Stimulated activated CD8-positive, alpha-beta memory T cell treated with anti-CD3 and anti-CD28 coated beads, Interleukin-15, amount 100 ng/mL, for 24 hours (primary cell): ENCODE results near the gene EEF2K.

Source experiments
- DNase-seq: peaks from one replicate; pipeline ENCODE4 v3.0.0-alpha.2; 2020; ENCODE audit warnings: low read depth

Gene EEF2K

DNA sequence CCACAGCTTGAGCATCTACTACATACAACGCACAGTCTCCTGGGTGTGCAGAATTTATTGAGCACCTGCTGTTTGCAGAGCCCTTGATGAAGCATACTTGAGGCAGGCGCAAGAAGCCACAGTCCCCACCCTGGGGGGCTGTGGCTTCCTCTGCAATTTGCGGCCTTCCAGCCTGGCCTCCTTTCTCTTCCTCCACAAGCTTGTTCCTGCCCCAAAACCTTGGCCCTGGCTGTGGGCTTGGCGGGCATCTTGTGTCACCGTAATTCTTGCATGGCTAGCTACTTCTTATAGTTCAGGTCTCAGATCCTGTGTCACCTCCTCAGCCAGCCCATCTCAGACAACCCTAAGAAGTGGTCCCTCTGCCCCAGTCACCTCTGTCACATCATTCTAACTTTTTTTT, 47.2 kb downstream of the EEF2K start:
- no peak for DNase-seq

DNA sequence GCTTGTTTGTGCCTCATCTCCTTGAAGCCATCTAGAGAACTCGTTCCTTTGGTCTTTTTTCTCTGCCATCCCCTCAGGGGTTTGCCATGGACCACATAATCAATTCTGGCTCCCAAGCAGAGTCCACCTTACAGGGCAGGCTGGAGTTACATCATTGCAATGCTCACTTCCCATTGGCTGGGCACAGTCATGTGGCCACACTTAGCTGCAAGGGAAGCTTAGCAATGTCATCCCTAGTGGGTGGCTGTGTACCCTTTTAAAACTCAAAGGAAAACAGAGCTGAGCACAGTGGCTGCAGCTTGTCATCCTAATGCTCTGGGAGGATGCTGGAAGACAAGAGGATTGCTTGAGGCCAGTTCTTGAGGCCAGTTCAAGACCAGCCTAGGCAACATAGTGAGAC, 49.3 kb downstream of the EEF2K start:
- no peak for DNase-seq

- DNase-seq: no peak
Observed at GRCh38 chr16:22257440-22257839, 51.4 kb downstream of the EEF2K start.

GRCh38 chr16:22260490-22260889, 54.4 kb downstream of the EEF2K start:
- no peak for DNase-seq

GRCh38 chr16:22262460-22262859, 56.4 kb downstream of the EEF2K start:
- no peak for DNase-seq

DNA sequence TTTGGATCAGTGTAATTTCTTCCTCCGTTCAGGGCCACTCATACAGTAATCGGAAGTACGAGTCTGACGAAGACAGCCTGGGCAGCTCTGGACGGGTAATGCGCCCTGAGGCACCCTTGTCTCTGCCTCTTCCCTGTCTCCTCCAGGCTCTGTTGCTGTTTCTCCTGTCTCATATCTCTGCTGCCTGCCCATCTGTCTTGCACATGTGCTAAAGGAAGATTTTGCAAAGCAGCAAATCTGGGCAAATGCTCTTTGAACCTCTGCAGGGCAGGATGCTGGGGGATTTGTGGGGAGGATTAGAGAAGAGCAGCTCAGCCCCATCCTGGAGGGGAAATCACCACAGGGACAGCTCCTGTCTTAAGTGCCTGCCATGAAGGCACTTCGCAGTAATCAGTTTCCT, 58.7 kb downstream of the EEF2K start:
- DNase-seq: no peak

DNA sequence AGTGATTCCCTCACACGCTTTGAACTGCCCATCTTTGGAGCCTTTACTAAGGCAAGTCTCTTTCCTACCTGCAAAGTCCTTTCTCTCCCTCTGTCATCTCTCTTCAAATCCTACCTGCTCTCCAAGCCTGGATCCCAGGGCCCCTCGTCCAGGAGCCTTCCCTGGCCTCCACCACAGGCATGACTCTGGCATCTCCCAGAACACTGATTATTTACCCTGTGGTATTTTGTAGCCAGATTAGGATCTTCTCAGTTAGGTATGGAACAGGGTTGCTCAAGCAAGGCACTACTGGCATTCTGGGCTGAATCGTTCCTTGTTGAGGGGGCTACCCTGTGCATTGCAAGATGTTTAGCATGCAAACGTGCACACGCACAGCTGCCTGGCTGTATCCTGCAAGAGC, 59.3 kb downstream of the EEF2K start:
- DNase-seq: no peak

GRCh38 chr16:22266546-22266945, 60.5 kb downstream of the EEF2K start:
- no peak for DNase-seq

GRCh38 chr16:22267764-22268163, 61.7 kb downstream of the EEF2K start:
- DNase-seq: no peak

DNA sequence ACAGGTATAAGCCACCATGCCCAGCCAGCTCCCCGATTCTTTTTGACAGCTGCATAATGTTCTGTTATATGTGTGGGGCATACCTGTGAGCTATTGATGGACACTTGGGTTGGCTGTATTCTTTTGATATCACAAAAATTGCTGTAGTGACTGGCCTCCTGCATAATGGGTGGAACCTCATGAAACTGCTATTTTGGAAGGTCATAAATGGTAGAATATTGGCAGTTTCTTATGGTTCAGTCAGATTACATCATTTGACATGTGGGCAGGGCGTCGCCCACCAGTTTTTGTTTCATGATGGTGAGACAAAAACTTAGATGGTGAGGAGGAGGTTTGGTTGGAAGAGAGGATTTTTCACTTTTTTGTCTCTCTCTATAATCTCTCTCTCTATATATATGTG, 64.4 kb downstream of the EEF2K start:
- DNase-seq: no peak

- DNase-seq: no peak
Observed at GRCh38 chr16:22272870-22273650, 67.0 kb downstream of the EEF2K start.

DNA sequence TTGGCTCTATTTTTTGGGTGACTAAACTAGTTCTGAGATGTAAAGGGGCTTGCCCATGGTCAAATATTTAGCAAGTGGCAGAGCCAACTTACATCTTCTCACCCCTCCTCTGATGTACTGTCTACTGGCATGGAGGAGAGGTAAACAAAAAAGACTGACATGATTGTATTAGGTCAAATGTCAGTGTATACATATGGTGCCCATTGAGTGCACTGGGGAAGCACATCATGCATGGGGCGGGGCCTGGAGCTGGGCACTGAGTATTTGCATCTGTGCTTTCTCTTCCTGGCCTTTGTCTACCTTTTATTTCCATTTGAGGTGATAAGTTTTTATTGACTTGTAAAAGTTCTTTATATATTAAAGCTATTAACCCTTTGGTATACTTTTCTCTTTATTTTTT, 68.8 kb downstream of the EEF2K start:
- no peak for DNase-seq

DNA sequence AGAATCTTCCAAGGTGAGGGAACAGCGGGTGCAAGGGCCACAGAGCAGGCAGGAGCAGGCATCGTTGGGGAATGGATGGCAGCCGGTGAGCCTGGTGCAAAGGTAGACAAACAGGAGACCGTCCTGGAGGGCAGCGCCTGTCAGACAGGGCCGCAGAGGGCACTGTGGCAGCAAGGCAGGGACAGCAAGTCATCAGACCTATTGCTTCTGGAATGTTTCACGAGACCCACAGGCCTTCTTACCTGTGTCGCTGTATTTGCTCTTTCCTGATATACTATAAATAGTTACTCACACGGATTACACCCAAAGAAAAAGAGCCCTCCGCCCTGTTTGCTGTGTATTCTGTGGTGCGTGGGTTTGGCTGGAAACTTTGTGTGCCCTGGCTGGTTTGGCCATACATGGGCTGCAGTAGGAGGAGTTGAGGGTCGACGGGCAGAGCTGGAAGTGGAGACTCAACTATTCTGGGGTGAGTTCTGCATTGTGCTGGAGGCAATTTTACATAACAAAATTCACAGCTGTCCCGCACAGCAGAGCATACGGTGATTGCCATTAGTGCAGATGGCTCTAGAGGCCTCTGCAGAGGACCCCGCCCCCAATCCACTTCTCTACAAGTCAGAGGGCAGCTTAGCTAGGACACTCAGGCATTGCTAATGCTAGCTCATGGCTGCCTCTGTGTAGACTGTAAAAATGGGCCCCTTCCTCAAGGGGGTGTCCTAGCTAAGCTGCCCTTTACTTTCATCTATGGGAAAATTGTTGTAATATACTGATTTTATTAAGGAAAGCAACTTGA, 72.6 kb downstream of the EEF2K start:
- no peak for DNase-seq

DNA sequence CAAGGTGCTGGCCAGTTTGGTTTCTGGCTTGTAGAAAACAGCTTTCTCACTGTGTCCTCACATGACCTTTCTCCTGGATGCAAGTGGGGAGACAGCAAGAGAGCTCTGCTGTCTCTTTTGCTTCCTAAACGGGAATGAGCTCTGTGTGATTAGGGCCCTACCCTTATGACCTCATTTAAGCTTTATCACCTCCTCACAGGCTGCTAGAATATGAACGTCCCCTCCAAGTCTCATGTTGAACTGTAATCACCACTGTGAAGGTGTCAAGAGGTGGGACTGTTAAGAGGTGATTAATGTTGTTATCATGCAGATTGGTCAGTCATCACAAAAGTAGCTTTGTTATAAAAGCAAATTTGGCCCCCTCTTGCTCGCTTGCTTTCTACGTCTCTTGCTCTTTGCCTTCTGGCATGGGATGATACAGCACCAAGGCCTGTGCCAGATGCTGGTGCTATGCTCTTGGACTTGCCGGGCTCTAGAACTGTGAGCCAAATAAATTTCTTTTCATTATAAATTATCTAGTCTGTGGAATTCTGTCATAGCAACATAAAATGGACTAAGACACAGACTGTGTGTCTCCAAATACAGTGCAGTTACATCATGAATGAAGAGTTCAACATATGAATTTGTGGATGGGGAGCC, 76.3 kb downstream of the EEF2K start:
- DNase-seq: no peak

GRCh38 chr16:22284637-22285036, 78.6 kb downstream of the EEF2K start:
- DNase-seq: no peak

- no peak for DNase-seq
Observed at GRCh38 chr16:22285080-22285479, 79.0 kb downstream of the EEF2K start.

- DNase-seq: no peak
Observed at GRCh38 chr16:22291020-22291419, 84.9 kb downstream of the EEF2K start.

- no peak for DNase-seq
Observed at GRCh38 chr16:22291860-22292318, 85.8 kb downstream of the EEF2K start.

DNA sequence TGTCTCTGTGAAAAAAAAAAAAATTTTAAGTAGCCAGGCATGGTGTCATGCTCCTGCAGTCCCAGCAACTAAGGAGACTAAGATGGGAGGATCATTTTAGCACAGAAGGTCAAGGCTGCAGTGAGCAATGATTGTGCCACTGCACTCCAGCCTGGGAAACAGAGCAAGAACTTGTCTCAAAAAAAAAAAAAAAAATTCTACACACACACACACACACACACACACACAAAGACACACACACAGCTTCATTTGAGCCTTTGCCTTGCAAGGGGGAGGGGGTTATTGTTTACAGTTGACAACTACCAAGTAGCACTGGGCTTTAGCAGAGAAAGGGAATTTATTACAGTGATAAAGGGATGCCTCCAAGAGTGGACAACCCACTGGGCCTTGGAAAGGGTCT, 86.2 kb downstream of the EEF2K start:
- DNase-seq: no peak

GRCh38 chr16:22293137-22294106, 87.3 kb downstream of the EEF2K start:
- DNase-seq: no peak

- no peak for DNase-seq
Observed at GRCh38 chr16:22296225-22297113, 90.4 kb downstream of the EEF2K start.
